MM.1S (cell line): ENCODE measurements around the gene RADIL.

ENCODE experiments used
- DNase-seq: peaks from one replicate; pipeline ENCODE4 v3.0.0-alpha.2; 2015
- H2AFZ ChIP-seq: fragments of 300-600 bp; sonication (generic); 2 replicates; pipeline ENCODE4 v1.6.0; 2016; ENCODE audit warnings: antibody characterized with exemption, low read length
- H3F3A ChIP-seq: fragments of 300-600 bp; sonication (generic); 2 replicates; pipeline ENCODE4 v1.6.1; 2016; ENCODE audit warnings: mild to moderate bottlenecking, antibody characterized with exemption, low read length, moderate library complexity, mixed read lengths; ENCODE audit not compliant: insufficient read depth
- H3K27ac ChIP-seq: fragments of 300-600 bp; sonication (generic); 2 replicates; pipeline ENCODE4 v1.5.1; 2016; ENCODE audit warnings: mild to moderate bottlenecking, low read length
- H3K27me3 ChIP-seq: fragments of 300-600 bp; sonication (generic); replicated peaks from 2 replicates; pipeline ENCODE4 v1.6.0; 2016; ENCODE audit warnings: low read length; ENCODE audit not compliant: insufficient read depth
- H3K36me3 ChIP-seq: fragments of 300-600 bp; sonication (generic); replicated peaks from 2 replicates; pipeline ENCODE4 v1.6.1; 2016; ENCODE audit warnings: mild to moderate bottlenecking, low read length, mixed read lengths; ENCODE audit not compliant: insufficient read depth
- H3K4me1 ChIP-seq: fragments of 300-600 bp; sonication (generic); 2 replicates; pipeline ENCODE4 v1.6.1; 2016; ENCODE audit warnings: low read length, mixed read lengths
- H3K4me2 ChIP-seq: fragments of 300-600 bp; sonication (generic); 2 replicates; pipeline ENCODE4 v1.6.0; 2016; ENCODE audit warnings: low read depth, low read length
- H3K4me3 ChIP-seq: fragments of 300-600 bp; sonication (generic); 2 replicates; pipeline ENCODE4 v1.5.1; 2016; ENCODE audit warnings: low read length, mixed read lengths
- H3K79me2 ChIP-seq: fragments of 300-600 bp; sonication (generic); 2 replicates; pipeline ENCODE4 v1.6.1; 2016; ENCODE audit warnings: mixed run types, low read length, mixed read lengths
- H3K9ac ChIP-seq: fragments of 300-600 bp; sonication (generic); 2 replicates; pipeline ENCODE4 v1.6.1; 2016; ENCODE audit warnings: low read length, mixed read lengths
- H3K9me2 ChIP-seq: fragments of 300-600 bp; sonication (generic); replicated peaks from 2 replicates; pipeline ENCODE4 v1.6.1; 2016; ENCODE audit warnings: mild to moderate bottlenecking, low read length, mixed read lengths; ENCODE audit not compliant: insufficient read depth
- H3K9me3 ChIP-seq: fragments of 300-600 bp; sonication (generic); replicated peaks from 2 replicates; pipeline ENCODE4 v1.6.1; 2016; ENCODE audit warnings: mild to moderate bottlenecking, low read length, mixed read lengths; ENCODE audit not compliant: insufficient read depth
- H4K20me1 ChIP-seq: fragments of 300-600 bp; sonication (generic); 2 replicates; pipeline ENCODE4 v1.6.1; 2016; ENCODE audit warnings: mild to moderate bottlenecking, low read length, moderate library complexity, mixed read lengths; ENCODE audit not compliant: insufficient read depth
- CTCF ChIP-seq: fragments of 300-600 bp; sonication (generic); IDR thresholded peaks from 2 replicates; pipeline ENCODE4 v1.5.1; 2016; ENCODE audit warnings: antibody characterized with exemption, low read length, mixed read lengths
- EZH2 ChIP-seq: fragments of 300-600 bp; sonication (generic); optimal IDR thresholded peaks from 2 replicates; pipeline ENCODE3; 2017; ENCODE audit warnings: low read depth, mild to moderate bottlenecking, antibody characterized with exemption, low read length, mixed read lengths
- EZH2phosphoT487 ChIP-seq: fragments of 300-600 bp; sonication (generic); IDR thresholded peaks from 2 replicates; pipeline ENCODE4 v1.6.1; 2018; ENCODE audit warnings: antibody characterized with exemption, low read length

RADIL gene

GRCh38 chr7:4763794-4764185 lies 119.7 kb downstream of the RADIL start:
- no peak overlapping the region for H3K27ac ChIP-seq
- H3K27me3 ChIP-seq: no peaks in the 10 kb centered on the region
- no peaks in the 10 kb centered on the region for H3F3A ChIP-seq
- no peak for DNase-seq
- H3K9me2 ChIP-seq: no peaks in the 10 kb centered on the region
- no peak overlapping the region for H3K9ac ChIP-seq
- H3K4me2 ChIP-seq: no peak overlapping the region
- no peak overlapping the region for H2AFZ ChIP-seq
- H3K4me3 ChIP-seq: no peak overlapping the region
- H3K79me2 ChIP-seq: no peaks in the 10 kb centered on the region
- no peaks in the 10 kb centered on the region for H3K4me1 ChIP-seq
- no peaks in the 10 kb centered on the region for H3K9me3 ChIP-seq
- TF ChIP-seq EZH2 (no peak), CTCF (no peak), EZH2phosphoT487 (no peak)
- H4K20me1 ChIP-seq: no peaks in the 10 kb centered on the region
- H3K36me3 ChIP-seq: no peaks in the 10 kb centered on the region

GRCh38 chr7:4763091-4763793 lies 120.3 kb downstream of the RADIL start:
- Histone ChIP-seq H3K27ac (no peak overlapping the region), H3K4me1 (no peaks in the 10 kb centered on the region), H3K4me3 (no peak overlapping the region), H3F3A (no peaks in the 10 kb centered on the region), H2AFZ (no peak overlapping the region), H4K20me1 (no peaks in the 10 kb centered on the region), H3K27me3 (no peaks in the 10 kb centered on the region), H3K79me2 (no peaks in the 10 kb centered on the region), H3K9me3 (no peaks in the 10 kb centered on the region), H3K36me3 (no peaks in the 10 kb centered on the region), H3K9me2 (no peaks in the 10 kb centered on the region), H3K9ac (no peak overlapping the region), H3K4me2 (no peak overlapping the region)
- no peak for TF ChIP-seq EZH2phosphoT487
- TF ChIP-seq CTCF: no peak
- TF ChIP-seq EZH2: no peak
- DNase-seq: no peak

- H3F3A ChIP-seq: no peaks in the 10 kb centered on the region
- H3K9me2 ChIP-seq: no peaks in the 10 kb centered on the region
- no peaks in the 10 kb centered on the region for H3K4me1 ChIP-seq
- no peak overlapping the region for H3K9ac ChIP-seq
- no peak overlapping the region for H3K4me3 ChIP-seq
- H3K27ac ChIP-seq: no peak overlapping the region
- no peak for DNase-seq
- H3K4me2 ChIP-seq: no peak overlapping the region
- no peaks in the 10 kb centered on the region for H4K20me1 ChIP-seq
- no peaks in the 10 kb centered on the region for H3K27me3 ChIP-seq
- no peak for TF ChIP-seq CTCF
- no peak for TF ChIP-seq EZH2
- TF ChIP-seq EZH2phosphoT487: no peak
- H3K36me3 ChIP-seq: no peaks in the 10 kb centered on the region
- no peak overlapping the region for H2AFZ ChIP-seq
- no peaks in the 10 kb centered on the region for H3K79me2 ChIP-seq
- H3K9me3 ChIP-seq: no peaks in the 10 kb centered on the region
Measured at GRCh38 chr7:4762121-4763055, 121.1 kb downstream of the RADIL start.
